ENCODE measurements around the gene CHMP5.

DNA sequence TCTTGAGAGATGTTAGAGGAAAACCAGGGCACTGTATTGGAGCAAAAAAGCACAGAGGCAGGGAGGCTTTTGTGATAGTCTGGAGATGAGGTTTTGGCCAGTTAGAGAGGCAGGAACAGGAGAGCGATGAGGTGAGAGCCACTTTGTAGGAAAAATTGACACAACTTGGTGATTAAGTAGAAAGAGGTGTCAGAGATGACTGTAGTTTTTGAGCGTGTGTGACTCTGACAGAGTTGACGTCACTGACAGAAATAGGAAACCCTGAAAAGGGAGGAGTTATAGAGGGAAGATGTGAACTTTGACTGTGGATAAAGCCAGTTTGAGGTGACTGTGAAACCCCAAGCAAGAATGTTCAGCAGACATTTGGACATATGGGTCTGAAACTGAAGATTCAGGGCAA lies 41.2 kb downstream of the CHMP5 start:
- TF ChIP-seq TAF1 (IDR thresholded peaks at IDR 0.05; ENCODE audit: borderline replicate concordance, low read depth, low read length) (no peak), POLR2A (IDR thresholded peaks at IDR 0.05; ENCODE audit: low read depth, low read length) (no peak), POLR2AphosphoS5 (IDR thresholded peaks at IDR 0.05; ENCODE audit: low read depth, low read length) (no peak)
